ENCODE measurements around the gene PCAT7.
A peak's percentile ranks its signal among the peaks of the same experiment; 100 is the strongest.
"Not testable (repeated sequence)": the region's sequence is repeated elsewhere in the genome, so short reads cannot be mapped to it uniquely, and the experiment has no call there.

Gene PCAT7

GRCh38 chr9:94554439-94555331, at the start of gene PCAT7:
Gene PCAT7, plus strand, starts transcription at chr9:94555083.
- DNase-seq = peak; percentile 76

DNA sequence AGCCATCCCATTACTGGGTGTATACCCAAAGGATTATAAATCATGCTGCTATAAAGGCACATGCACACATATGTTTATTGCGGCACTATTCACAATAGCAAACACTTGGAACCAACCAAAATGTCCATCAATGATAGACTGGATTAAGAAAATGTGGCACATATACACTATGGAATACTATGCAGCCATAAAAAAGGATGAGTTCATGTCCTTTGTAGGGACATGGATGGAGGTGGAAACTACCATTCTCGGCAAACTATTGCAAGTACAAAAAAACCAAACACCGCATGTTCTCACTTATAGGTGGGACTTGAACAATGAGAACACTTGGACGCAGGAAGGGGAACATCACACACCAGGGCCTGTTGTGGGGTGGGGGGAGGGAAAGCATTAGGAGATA, 48.5 kb upstream of the PCAT7 start:
- not testable (repeated sequence) for DNase-seq

DNA sequence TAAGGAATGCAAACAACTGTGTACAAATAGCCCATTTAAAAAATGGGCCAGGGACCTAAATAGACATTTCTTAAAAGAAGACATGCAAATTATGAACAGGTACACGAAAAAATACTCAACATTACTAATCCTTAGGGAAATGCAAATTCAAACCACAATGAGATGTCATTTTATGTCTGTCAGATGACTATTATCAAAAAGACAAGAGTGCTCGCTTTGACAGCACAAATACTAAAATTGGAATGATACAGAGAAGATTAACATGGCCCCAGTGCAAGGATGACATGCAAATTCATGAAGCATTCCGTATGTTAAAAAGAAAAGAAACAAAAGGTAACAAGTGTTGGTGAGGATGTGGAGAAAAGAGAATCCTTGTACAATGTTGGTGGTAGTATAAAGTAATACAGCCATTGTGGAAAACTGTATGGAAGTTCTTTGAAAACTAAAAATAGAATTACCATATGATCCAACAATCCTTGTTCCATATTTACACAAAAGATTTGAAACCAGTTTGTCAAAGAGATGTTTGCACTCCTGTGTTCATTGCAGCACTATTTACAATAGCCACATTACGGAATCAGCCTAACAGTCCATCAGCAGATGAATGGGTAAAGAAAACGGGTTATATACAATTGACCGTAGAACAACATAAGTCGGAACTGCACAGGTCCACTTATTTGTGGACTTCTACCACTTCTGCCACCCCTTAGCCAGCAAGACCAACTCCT, 47.2 kb upstream of the PCAT7 start:
- DNase-seq = peak; percentile 64

- DNase-seq = no peak
Measured at GRCh38 chr9:94511134-94511954, 43.5 kb upstream of the PCAT7 start.

DNA sequence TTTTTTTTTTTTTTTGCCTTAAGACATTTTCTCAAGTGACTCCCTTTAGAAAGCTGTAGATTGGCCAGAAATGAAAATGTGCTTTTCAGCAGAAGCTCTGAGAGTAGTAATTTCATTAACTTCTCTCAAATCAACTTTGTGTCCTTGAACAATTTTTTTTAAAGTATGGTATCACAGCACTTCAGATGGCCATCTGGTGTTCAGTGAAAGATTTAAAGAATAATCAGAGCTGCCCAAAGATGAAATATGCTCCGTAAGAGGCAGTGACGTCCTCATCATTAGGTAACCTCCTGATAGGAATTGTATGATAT, 43.0 kb upstream of the PCAT7 start:
- DNase-seq = no peak

- no peak for DNase-seq
Measured at GRCh38 chr9:94514722-94515121, 40.2 kb upstream of the PCAT7 start.

DNA sequence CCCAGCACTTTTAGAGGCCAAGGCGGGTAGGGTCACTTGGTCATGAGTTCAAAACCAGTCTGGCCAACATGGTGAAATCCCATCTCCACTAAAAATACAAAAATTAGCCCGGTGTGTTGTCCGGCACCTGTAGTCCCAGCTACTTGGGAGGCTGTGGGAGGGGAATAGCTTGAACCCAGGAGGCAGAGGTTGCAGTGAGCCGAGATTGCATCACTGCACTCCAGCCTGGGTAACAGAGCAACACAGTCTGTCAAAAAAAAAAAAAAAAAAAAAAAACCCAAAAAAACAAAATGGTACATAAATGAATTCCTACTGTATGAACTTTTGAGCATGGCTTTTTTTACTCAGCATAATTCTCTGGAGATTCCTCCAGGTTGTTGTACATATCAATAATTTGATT, 37.6 kb upstream of the PCAT7 start:
- DNase-seq = no peak

DNA sequence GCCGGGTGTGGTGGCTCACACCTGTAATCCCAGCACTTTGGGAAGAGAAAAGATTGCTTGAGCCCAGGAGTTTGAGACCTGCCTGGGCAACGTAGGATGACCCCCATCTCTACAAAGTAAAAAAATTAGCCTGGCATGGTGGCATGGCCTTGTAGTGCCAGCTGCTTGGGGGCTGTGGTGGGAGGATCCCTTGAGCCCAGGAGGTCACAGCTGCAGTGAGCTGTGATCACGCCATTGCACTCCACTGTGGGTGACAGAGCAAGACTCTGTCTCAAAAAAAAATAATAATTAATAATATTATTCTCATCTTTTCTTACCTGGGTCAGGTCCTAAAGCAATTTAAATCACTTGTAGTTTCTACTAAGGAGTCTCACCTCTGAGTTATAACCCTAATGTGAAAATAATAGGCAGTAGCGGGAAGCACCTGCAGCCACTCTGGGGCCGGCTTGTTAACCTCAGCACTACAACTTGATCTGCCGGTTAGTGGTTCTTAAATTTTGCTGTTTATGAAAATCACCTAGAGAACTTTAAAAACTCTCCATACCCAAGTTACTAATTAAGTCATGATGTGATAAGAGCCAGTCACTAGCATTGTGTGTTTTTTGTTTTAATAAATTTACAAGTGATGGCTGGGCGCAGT, 29.4 kb upstream of the PCAT7 start:
- DNase-seq = no peak

GRCh38 chr9:94526271-94526670, 28.6 kb upstream of the PCAT7 start:
- no peak for DNase-seq

- no peak for DNase-seq
Measured at GRCh38 chr9:94526951-94527350, 27.9 kb upstream of the PCAT7 start.

DNA sequence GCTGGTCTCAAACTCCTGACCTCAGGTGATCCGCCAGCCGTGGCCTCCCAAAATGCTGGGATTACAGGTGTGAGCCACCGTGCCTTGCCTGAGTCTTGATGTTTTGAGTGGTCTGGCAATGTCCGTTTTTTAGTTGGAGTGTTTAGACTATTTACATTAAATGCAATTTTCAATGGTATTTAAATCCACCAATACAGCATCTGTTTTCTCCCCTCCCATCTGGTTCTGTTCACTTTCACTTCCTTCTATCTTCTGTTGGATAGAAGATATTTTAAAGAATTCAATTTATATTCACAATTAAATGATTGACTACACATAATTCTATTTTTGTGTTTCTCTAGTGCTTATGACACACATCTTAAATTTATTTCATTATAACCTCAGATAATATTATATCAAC, 26.0 kb upstream of the PCAT7 start:
- DNase-seq = no peak

GRCh38 chr9:94533155-94533554, 21.7 kb upstream of the PCAT7 start:
- DNase-seq = no peak

- DNase-seq = no peak
Measured at GRCh38 chr9:94533601-94534000, 21.3 kb upstream of the PCAT7 start.

DNA sequence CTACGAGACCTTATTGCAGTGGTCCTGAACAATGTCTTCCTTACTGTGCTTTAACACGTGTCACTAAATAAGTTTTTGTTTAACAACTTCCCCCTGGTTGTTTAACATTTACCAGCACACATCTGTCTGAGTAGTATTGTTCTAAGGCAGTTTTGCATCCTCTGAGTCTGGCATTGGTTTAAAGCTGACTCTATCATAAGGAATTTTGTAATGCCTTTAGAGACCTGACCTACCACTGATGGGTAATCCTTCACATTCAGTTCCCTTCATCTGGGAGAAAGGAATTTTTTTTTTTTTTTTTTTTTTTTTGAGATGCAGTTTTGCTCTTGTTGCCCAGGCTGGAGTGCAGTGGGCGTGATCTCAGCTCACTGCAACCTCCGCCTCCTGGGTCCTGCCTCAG, 20.0 kb upstream of the PCAT7 start:
- no peak for DNase-seq

DNA sequence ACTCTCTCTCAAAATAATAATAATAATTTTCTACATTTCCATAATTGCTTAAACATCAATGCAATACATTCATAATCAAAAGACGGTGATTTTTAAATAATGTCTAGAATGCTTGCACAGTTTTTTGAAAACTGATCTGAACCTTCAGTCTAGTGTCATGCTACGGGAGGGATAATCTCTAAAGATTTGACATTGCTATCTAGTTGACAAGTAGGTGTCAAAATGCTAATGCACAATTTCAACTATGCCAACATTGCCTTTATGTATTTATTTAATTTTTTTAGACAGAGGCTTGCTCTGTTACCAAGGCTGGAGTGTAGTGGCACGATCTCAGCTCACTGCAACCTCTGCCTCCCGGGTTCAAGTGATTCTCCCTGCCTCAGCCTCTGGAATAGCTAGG, 16.0 kb upstream of the PCAT7 start:
- DNase-seq = no peak

DNA sequence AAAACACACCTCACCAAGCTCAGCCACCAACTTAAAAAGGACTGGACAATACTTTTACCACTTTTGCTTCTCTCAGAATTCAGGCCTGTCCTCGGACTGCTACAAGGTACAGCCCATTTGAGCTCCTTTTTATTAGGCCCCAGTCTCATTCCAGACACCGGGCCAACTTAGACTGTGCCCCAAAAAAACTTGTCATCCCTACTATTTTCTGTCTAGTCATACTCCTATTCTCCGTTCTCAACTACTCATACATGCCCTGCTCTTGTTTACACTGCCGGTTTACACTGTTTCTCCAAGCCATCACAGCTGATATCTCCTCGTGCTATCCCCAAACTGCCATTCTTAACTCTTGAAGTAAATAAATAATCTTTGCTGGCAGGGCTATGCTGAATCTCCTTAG, 10.5 kb upstream of the PCAT7 start:
- DNase-seq = not testable (repeated sequence)

- DNase-seq = no peak
Measured at GRCh38 chr9:94545940-94546339, 8.9 kb upstream of the PCAT7 start.

DNA sequence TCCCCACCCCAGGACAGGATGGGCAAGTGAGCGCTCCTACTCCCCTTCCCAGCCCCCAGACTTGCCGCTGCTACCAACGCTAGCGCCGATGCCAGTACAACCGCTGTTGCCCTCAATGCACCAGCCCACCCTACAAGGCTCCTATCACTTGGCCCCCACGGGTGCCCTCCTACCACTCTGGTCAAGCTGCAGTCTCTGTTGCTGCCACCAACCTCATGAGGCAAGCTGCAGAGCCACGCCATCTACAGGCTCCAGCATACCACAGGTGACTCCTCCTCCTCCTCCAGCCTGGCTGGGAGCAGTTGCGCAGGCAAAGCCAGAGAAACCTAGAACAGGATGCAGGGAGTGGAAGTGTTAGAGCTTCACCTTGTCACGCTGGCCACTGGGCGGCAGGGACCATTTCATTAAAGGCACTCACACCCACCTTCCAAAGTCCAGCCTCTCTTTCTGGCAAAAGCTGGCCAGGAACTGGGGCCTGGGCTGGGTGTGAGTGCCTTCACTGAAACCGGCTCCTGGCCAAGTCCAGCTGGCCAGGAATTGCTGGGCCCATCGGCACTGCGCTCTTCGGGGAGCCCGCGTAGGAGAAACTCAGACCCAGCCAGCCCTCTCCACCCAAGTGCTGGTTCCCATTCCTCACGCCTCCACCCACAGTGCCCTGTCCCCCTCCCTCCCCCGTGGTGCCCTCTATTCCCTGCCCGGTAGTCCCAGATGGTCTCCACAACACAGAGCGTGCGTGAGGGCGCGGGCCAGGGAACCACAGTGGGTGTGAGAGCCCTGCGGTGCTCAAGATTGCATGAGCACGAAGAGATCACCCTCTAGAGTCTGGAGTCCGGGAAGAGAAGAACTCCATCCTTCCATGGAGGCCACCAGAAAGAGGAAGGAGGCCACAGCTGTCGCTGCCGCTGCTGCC, 1.6 kb upstream of the PCAT7 start:
- no peak for DNase-seq

- no peak for DNase-seq
Measured at GRCh38 chr9:94554078-94554438, 825 bp upstream of the PCAT7 start.

DNA sequence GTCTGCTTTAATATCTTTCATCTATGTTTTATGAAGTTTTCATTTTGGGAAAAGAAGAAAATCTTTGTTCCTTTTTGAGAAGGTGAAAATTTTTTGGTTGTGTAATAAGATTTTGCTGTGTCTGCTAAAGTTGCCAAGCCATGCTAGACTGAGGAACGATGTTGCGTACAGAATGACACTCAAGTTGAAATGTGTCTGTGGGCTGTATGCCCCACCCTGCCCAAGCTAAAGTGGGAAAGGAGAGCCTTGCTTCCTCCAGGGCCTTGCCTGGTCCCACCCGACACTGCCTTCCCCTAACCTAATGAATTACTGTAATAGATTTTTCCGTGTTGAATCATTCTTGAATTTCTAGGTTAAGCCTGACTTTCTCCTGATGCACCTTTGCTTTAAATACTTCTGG, 2.5 kb downstream of the PCAT7 start:
- DNase-seq = no peak

DNA sequence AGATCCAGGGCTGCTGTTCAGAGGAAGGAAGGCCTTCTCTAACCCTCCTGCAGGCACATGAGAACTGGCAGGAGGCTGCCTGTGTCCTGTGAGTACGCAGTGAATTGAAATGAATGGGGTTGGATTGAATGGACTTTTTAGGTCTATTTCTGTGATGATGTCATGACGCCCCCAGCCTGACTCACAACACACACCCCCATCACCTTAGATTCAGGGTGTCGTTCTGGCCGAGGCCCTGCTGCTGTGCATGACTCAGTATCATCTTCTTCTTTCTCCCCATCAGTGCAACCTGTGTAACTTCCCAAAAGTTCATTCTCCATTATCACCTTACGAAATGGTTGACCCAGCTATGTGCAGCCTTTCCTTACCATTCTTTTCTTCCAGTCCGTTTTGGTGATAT, 5.4 kb downstream of the PCAT7 start:
- no peak for DNase-seq

- no peak for DNase-seq
Measured at GRCh38 chr9:94563548-94563947, 8.7 kb downstream of the PCAT7 start.

All from NCI-H526 treated with DMSO at 0.1 percent for 48 hours (cell line).